Measurements from ENCODE around the gene KIF18B. TPM values are rescaled to one million over a fixed set of nuclear protein-coding genes. Genes with fewer than 3 reads are reported as not detected.

KIF18B gene
- total RNA-seq, 1 donor from 2014 or later: 3.9 TPM

DNA sequence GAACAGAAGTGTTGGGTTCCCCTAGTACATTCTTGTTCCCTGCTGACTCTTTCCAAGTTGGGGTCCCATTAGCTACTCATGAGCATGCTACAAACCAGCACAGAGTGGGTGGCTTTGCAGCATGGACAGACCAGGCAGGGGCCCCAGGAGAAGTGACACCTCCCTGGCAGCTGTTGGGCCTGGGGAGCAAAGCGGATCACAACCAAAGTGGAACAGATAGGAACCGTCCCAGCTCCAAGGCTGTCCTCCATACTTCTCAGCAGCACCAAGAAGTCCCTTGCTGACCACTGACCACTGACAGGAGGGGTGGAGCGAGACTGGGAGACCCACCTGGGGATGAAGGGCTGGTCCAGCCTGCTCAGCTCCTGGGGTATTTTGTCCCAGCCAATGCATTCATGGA lies 19.9 kb downstream of the KIF18B start:
- peak; percentile 48 for DNase-seq (ENCODE audit: low spot score)
- no peak overlapping the region for H3K27ac Mint-ChIP-seq (ENCODE audit: unreplicated experiment)
- H3K9me3 Mint-ChIP-seq (ENCODE audit: low read depth): no peaks in the 10 kb centered on the region
- TF ChIP-seq, protein P1, sequence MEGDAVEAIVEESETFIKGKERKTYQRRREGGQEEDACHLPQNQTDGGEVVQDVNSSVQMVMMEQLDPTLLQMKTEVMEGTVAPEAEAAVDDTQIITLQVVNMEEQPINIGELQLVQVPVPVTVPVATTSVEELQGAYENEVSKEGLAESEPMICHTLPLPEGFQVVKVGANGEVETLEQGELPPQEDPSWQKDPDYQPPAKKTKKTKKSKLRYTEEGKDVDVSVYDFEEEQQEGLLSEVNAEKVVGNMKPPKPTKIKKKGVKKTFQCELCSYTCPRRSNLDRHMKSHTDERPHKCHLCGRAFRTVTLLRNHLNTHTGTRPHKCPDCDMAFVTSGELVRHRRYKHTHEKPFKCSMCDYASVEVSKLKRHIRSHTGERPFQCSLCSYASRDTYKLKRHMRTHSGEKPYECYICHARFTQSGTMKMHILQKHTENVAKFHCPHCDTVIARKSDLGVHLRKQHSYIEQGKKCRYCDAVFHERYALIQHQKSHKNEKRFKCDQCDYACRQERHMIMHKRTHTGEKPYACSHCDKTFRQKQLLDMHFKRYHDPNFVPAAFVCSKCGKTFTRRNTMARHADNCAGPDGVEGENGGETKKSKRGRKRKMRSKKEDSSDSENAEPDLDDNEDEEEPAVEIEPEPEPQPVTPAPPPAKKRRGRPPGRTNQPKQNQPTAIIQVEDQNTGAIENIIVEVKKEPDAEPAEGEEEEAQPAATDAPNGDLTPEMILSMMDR (IDR thresholded peaks at IDR 0.05): no peak
- no peaks in the 10 kb centered on the region for H3K4me1 Mint-ChIP-seq (ENCODE audit: low read depth)
- no peaks in the 10 kb centered on the region for H3K27me3 Mint-ChIP-seq (ENCODE audit: low read depth)
- H3K4me3 Mint-ChIP-seq (ENCODE audit: unreplicated experiment): no peak overlapping the region
- no peaks in the 10 kb centered on the region for H3K36me3 Mint-ChIP-seq (ENCODE audit: low read depth)

DNA sequence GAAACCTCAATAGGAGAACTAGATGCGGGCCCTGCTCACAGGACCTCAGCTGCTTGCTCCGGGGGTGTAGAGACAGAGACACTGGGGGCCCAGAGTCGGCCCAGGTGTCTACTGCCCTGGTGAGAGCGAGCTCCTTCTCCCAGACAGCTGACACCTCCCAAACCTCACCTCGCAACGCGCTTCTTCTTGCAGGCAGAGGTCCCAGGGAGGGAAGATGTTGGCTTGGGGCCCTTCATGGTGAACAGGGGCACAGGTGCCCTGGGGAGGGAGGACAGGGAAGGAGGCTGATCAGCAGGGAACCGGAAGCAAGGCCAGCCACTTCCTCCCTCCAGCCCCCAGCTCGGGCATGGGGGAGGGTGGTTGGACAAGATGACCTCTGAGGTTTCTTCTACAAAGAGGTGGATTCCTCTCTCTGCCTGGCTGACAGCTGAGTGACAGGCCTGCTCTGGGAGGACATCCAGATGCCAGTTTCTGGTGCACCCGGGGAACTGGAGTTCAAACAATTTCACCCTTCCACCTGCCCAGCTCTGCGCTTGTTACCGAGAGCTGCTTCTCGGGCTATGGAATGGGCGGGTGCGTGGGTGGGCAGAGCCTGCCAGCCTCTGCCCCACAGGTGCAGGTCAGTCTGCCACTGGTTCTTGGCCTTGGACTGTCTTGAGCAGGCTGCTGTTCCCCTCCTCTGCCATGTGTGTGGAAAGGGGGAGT lies 20.6 kb downstream of the KIF18B start:
- H3K27me3 Mint-ChIP-seq (ENCODE audit: low read depth): no peaks in the 10 kb centered on the region
- no peaks in the 10 kb centered on the region for H3K4me1 Mint-ChIP-seq (ENCODE audit: low read depth)
- peak; percentile 64 for DNase-seq (ENCODE audit: low spot score)
- no peak overlapping the region for H3K4me3 Mint-ChIP-seq (ENCODE audit: unreplicated experiment)
- H3K9me3 Mint-ChIP-seq (ENCODE audit: low read depth): no peaks in the 10 kb centered on the region
- TF ChIP-seq, protein P1 (IDR thresholded peaks at IDR 0.05): no peak
- H3K36me3 Mint-ChIP-seq (ENCODE audit: low read depth): no peaks in the 10 kb centered on the region
- no peak overlapping the region for H3K27ac Mint-ChIP-seq (ENCODE audit: unreplicated experiment)

DNA sequence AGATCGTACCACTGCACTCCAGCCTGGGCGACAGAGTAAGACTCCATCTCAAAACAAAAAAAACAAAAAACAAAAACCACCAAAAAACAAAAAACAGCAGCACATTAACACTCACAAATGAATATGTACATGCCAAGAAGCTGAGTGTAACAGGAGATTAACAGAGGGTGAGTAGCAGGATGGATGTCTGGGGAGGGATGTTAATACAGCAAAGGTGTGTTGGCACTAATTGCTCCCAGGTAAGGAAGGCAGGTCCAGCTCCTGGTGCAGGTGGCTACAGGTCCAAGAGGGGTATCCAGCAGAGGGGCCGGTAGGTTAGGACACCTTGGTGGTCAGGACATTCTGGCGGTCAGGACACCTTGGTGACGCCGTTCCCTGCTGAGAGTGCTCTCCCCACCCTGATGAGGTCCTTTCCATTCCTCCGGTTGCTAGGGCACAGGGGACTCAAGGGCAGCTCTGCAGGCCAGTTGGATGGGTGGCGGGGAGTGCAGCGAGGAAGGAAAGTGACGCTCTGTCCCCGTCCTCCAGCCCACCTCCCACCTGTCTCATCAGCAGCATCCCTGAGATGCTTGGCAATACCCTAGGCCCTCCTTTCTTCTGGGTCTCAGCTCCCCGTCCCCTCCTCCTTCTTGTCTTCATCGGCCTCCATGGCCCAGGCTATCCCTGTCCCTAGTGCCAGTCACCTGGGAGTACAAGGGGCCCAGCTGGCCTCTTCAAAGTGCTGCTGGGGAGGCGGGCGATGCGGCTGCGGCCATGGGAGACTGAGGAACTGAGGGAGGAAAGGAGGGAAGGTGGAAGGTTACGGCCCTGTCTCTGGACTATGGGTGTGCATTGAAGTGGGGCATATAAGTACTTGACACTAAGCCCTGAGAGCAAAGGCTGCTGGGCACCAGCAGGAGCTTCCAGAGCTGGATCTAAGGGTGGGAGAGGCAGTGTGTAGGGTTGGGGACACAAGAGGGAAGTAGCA lies 21.6 kb downstream of the KIF18B start:
- Mint-ChIP-seq H3K27ac (ENCODE audit: unreplicated experiment) (no peak overlapping the region), H3K9me3 (ENCODE audit: low read depth) (no peaks in the 10 kb centered on the region), H3K4me1 (ENCODE audit: low read depth) (no peaks in the 10 kb centered on the region), H3K4me3 (ENCODE audit: unreplicated experiment) (no peak overlapping the region), H3K27me3 (ENCODE audit: low read depth) (no peaks in the 10 kb centered on the region), H3K36me3 (ENCODE audit: low read depth) (no peaks in the 10 kb centered on the region)
- TF ChIP-seq, protein P1 (IDR thresholded peaks at IDR 0.05): no peak
- DNase-seq (ENCODE audit: low spot score): peak; percentile 72

DNA sequence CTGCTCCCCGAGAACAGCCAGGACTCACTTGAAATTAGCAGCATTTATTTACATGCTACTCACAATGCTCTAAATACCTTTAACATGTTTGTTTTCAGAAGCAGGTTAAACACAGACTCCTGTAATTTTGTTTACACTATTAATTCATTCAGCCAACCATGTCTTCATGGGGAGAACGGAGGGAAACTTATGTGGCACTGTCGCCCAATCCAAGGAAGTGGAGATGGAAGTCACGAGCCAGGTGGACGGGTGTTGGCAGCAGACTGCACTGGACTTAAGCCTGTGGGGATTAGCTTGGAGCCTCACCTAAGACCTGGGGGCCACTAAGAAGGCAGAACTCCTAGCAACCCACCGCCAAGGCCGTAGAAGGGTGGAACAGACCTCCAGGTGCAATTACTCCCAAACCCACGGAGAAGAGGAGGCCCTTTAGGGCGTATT lies 23.4 kb downstream of the KIF18B start:
- peak; percentile 29 for DNase-seq (ENCODE audit: low spot score)
- Mint-ChIP-seq H3K36me3 (ENCODE audit: low read depth) (no peaks in the 10 kb centered on the region), H3K27ac (ENCODE audit: unreplicated experiment) (no peak overlapping the region), H3K27me3 (ENCODE audit: low read depth) (no peaks in the 10 kb centered on the region), H3K9me3 (ENCODE audit: low read depth) (no peaks in the 10 kb centered on the region), H3K4me1 (ENCODE audit: low read depth) (peaks cover 8% of the 10 kb centered on the region), H3K4me3 (ENCODE audit: unreplicated experiment) (no peak overlapping the region)
- TF ChIP-seq, protein P1 (IDR thresholded peaks at IDR 0.05): no peak

DNA sequence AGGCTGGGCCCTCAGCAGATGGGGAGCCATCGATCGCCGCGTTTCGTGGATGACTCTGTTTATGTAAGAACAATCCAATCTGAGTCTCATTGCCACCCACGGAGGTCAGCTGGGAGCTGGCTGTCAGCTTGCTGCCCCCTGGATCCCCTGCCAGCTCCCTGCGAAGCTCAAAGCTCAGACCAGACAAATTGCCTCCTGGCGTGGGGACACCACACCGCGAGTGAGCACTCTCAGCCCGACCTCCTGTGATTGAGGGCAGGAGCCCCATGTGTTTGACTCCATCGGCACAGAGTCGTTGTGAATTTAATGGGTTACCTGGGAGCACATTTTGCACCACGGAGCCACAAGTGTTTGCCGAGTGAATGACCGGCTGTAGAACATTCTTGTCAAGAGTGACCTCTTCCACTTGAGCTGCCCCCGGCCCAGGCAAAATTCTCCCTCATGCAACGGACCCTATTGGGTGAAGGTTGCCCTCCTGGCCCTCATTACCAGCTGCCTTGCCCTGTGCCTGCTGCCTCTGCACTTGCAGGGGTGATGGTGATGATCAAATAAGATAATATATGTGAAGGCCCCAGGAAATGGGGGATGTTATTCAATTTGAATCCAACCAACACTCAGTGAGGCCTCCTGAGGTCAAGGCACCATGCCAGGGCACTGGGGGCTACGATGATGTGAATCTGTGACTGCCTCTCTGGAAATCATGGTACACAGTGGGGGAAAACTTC lies 24.7 kb downstream of the KIF18B start:
- Mint-ChIP-seq H3K9me3 (ENCODE audit: low read depth) (no peaks in the 10 kb centered on the region), H3K27ac (ENCODE audit: unreplicated experiment) (no peak overlapping the region), H3K4me3 (ENCODE audit: unreplicated experiment) (no peak overlapping the region), H3K36me3 (ENCODE audit: low read depth) (no peaks in the 10 kb centered on the region), H3K27me3 (ENCODE audit: low read depth) (no peaks in the 10 kb centered on the region), H3K4me1 (ENCODE audit: low read depth) (peaks cover 10% of the 10 kb centered on the region)
- TF ChIP-seq, protein P1 (IDR thresholded peaks at IDR 0.05): no peak
- peak; percentile 69 for DNase-seq (ENCODE audit: low spot score)

All from chondrocyte (in vitro differentiated cells).